Upper lobe of left lung (tissue), 6 donors: Measurements from ENCODE around the gene GDE1. TPM values are rescaled to one million over a fixed set of nuclear protein-coding genes. Genes with fewer than 3 reads are reported as not detected.
"Not testable (repeated sequence)": the region's sequence is repeated elsewhere in the genome, so short reads cannot be mapped to it uniquely, and the experiment has no call there.

Experiments used
- ATAC-seq, 2 donors: fragments of 200-7000 bp; cut with Tn5 transposase; one replicate each; pipeline ENCODE4 v1.9.1; 2022; ENCODE audit warnings: mild to moderate bottlenecking in 2 of 2, moderate library complexity in 2 of 2; ENCODE audit not compliant: low FRiP score in 2 of 2
- DNase-seq, 2 donors: peaks; one replicate each; pipeline ENCODE4 v3.0.0-alpha.2; 2019 to 2020
- H3K27ac ChIP-seq, 4 donors: fragments of 200-600 bp; sonication (generic); one replicate each; pipeline ENCODE4 v1.5.1; 2016 to 2019
- H3K27me3 ChIP-seq, 4 donors: fragments of 200-600 bp; sonication (generic); one replicate each; pipeline ENCODE4 v1.5.1; 2017 to 2019
- H3K36me3 ChIP-seq, 4 donors: fragments of 200-600 bp; sonication (generic); one replicate each; pipeline ENCODE4 v1.5.1; 2016 to 2019
- H3K4me1 ChIP-seq, 4 donors: fragments of 200-600 bp; sonication (generic); one replicate each; pipeline ENCODE4 v1.5.1; 2018 to 2019
- H3K4me3 ChIP-seq, 4 donors: fragments of 200-600 bp; sonication (generic); one replicate each; pipeline ENCODE4 v1.5.1; 2017 to 2019; ENCODE audit warnings: mild to moderate bottlenecking in 2 of 4, moderate library complexity in 1 of 4
- H3K9me3 ChIP-seq, 4 donors: fragments of 200-600 bp; sonication (generic); one replicate each; pipeline ENCODE4 v1.5.1; 2018 to 2019
- CTCF ChIP-seq, 6 experiments: fragments of 450-650 bp in 4 of 6; fragments of 200-600 bp in 2 of 6; sonication (generic) in 2 of 6; IDR thresholded peaks; one replicate each; pipeline ENCODE4 v1.5.1; 2016 to 2019; ENCODE audit warnings: antibody characterized with exemption in 6 of 6
- EP300 ChIP-seq, 4 donors: sonication (generic); formaldehyde crosslinking; IDR thresholded peaks; one replicate each; pipeline ENCODE4 v1.5.1; 2017; ENCODE audit warnings: antibody characterized with exemption in 4 of 4, control low read depth in 2 of 4
- POLR2A ChIP-seq, 4 donors: fragments of 450-650 bp; IDR thresholded peaks; one replicate each; pipeline ENCODE4 v1.5.1; 2016 to 2017; ENCODE audit warnings: antibody characterized with exemption in 4 of 4, mild to moderate bottlenecking in 2 of 4
- POLR2AphosphoS5 ChIP-seq, 2 donors: sonication (generic); formaldehyde crosslinking; IDR thresholded peaks; one replicate each; pipeline ENCODE4 v1.5.1; 2017; ENCODE audit warnings: antibody characterized with exemption in 2 of 2
- WGBS, 2 donors: methylation state at CpG; one replicate each; pipeline ENCODE4 v1.1.5; 2017 to 2018; 5-methylcytosine and 5-hydroxymethylcytosine counted together
- total RNA-seq, 6 donors: library from RNA; depleted of rRNA in 4 of 6; stranded (reverse); fragments of >200 nt in 4 of 6; gene quantifications; one replicate each; pipeline versions ENCODE4 v1.1.0 to v1.2.1, GENCODE V29; 2016 to 2021
- donor health status: DM: no; HTN: no; CAD: no; lungs with moderate emphysema.
- donor health status: DM: no; HTN: yes; CAD: no; lungs with severe emphysema.

The GDE1 gene
- total RNA-seq, 6 donors from 2014 or later, result 33.5 to 93.6 (median 88.2) TPM

GRCh38 chr16:19549673-19550072, 27.8 kb upstream of the GDE1 start:
- peaks cover 4 to 6% (median 5%) of the 10 kb centered on the region in 4 donors for H3K4me1 ChIP-seq
- H3K4me3 ChIP-seq, result no peak overlapping the region
- H3K36me3 ChIP-seq, result peaks cover 4 to 51% (median 12%) of the 10 kb centered on the region in 4 donors
- no peak overlapping the region for H3K27ac ChIP-seq
- ATAC-seq (no peak), DNase-seq (no peak)
- no peaks in the 10 kb centered on the region for H3K9me3 ChIP-seq
- TF ChIP-seq CTCF (IDR thresholded peaks at IDR 0.05) (no peak), EP300 (IDR thresholded peaks at IDR 0.05) (no peak), POLR2A (IDR thresholded peaks at IDR 0.05) (no peak), POLR2AphosphoS5 (IDR thresholded peaks at IDR 0.05) (no peak)
- H3K27me3 ChIP-seq, result no peaks in the 10 kb centered on the region

- Histone ChIP-seq H3K27me3 (no peaks in the 10 kb centered on the region), H3K4me3 (no peak overlapping the region), H3K9me3 (no peaks in the 10 kb centered on the region), H3K27ac (no peak overlapping the region), H3K4me1 (no peaks in the 10 kb centered on the region), H3K36me3 (peaks cover 4 to 67% (median 16%) of the 10 kb centered on the region in 4 donors)
- ATAC-seq, result no peak
- TF ChIP-seq EP300 (IDR thresholded peaks at IDR 0.05), result no peak
- no peak for TF ChIP-seq CTCF (IDR thresholded peaks at IDR 0.05)
- TF ChIP-seq POLR2A (IDR thresholded peaks at IDR 0.05), result no peak
- no peak for TF ChIP-seq POLR2AphosphoS5 (IDR thresholded peaks at IDR 0.05)
- no peak for DNase-seq
- 93 to 95% methylated on average over 3 of the region's 3 CpGs for WGBS, 2 donors
These were observed 26.2 kb upstream of the GDE1 start for GRCh38 chr16:19548144-19548543.

GRCh38 chr16:19543278-19543996, 21.5 kb upstream of the GDE1 start:
- not testable (repeated sequence) for H3K27me3 ChIP-seq, H3K4me1 ChIP-seq, DNase-seq, H3K27ac ChIP-seq, H3K9me3 ChIP-seq, H3K4me3 ChIP-seq, ATAC-seq
- 62 to 78% methylated on average over 10 of the region's 10 CpGs for WGBS, 2 donors
- peaks cover 4 to 94% (median 15%) of the 10 kb centered on the region in 4 donors for H3K36me3 ChIP-seq

- H3K9me3 ChIP-seq, result no peaks in the 10 kb centered on the region
- no peak for DNase-seq
- TF ChIP-seq EP300 (IDR thresholded peaks at IDR 0.05) (no peak), CTCF (IDR thresholded peaks at IDR 0.05) (no peak), POLR2A (IDR thresholded peaks at IDR 0.05) (no peak), POLR2AphosphoS5 (IDR thresholded peaks at IDR 0.05) (no peak)
- ATAC-seq, result no peak
- 76 to 78% methylated on average over 3 of the region's 3 CpGs for WGBS, 2 donors
- no peaks in the 10 kb centered on the region for H3K4me1 ChIP-seq
- no peak overlapping the region for H3K4me3 ChIP-seq
- H3K36me3 ChIP-seq, result peaks cover 0 to 94% (median 16%) of the 10 kb centered on the region in 4 donors
- no peaks in the 10 kb centered on the region for H3K27me3 ChIP-seq
- no peak overlapping the region for H3K27ac ChIP-seq
These were observed 20.4 kb upstream of the GDE1 start for GRCh38 chr16:19542138-19542821.

GRCh38 chr16:19540241-19540970, 18.5 kb upstream of the GDE1 start:
- no peak for ATAC-seq
- WGBS, 2 donors, result 97 to 98% methylated on average over 6 of the region's 6 CpGs
- Histone ChIP-seq H3K4me1 (no peaks in the 10 kb centered on the region), H3K9me3 (no peaks in the 10 kb centered on the region), H3K36me3 (peaks cover 0 to 91% (median 28%) of the 10 kb centered on the region in 4 donors), H3K27me3 (no peaks in the 10 kb centered on the region), H3K4me3 (no peak overlapping the region), H3K27ac (no peak overlapping the region)
- TF ChIP-seq POLR2AphosphoS5 (IDR thresholded peaks at IDR 0.05) (no peak), CTCF (IDR thresholded peaks at IDR 0.05) (no peak)
- DNase-seq, result no peak
